Measurements from ENCODE around the gene TGM2. TPM values are rescaled to one million over a fixed set of nuclear protein-coding genes. Genes with fewer than 3 reads are reported as not detected.

The TGM2 gene
- total and polyA plus RNA-seq, 7 donors = 6.5 to 104 (median 20.7) TPM

DNA sequence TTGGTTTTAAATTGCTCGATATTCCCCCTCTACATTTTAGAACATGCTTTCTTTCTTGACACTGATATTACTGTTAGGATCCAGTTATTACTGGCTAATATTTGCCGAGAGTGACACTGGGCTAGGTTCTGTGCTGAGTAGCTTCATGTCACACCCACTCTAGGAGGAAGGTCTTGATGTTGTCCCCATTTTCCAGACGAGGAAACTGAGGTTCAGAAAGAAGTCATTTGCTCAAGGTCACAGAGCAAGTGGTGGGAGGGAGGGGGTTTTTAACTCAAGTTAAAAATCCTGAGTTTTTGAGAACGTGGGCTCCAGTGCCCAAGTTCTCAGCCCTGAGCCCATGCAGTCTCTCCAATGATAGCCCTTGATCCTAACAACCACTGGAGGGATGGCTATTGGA, 18.9 kb downstream of the TGM2 start:
- DNase-seq = no peak
- Histone ChIP-seq H3K27ac (no peak overlapping the region), H3K9me3 (no peaks in the 10 kb centered on the region), H3K36me3 (peaks cover 0 to 56% (median 28%) of the 10 kb centered on the region in 4 donors), H3K4me1 (peaks cover 0 to 30% (median 24%) of the 10 kb centered on the region in 4 donors), H3K27me3 (no peaks in the 10 kb centered on the region), H3K4me3 (no peak overlapping the region)
- 77 to 87% methylated on average over 4 of the region's 4 CpGs for WGBS, 2 donors
- intact Hi-C loops (cut with DNase I) = no loop called here
- TF ChIP-seq EP300 (IDR thresholded peaks at IDR 0.05) = no peak
- TF ChIP-seq POLR2AphosphoS5 (IDR thresholded peaks at IDR 0.05) = no peak
- TF ChIP-seq, protein P1, sequence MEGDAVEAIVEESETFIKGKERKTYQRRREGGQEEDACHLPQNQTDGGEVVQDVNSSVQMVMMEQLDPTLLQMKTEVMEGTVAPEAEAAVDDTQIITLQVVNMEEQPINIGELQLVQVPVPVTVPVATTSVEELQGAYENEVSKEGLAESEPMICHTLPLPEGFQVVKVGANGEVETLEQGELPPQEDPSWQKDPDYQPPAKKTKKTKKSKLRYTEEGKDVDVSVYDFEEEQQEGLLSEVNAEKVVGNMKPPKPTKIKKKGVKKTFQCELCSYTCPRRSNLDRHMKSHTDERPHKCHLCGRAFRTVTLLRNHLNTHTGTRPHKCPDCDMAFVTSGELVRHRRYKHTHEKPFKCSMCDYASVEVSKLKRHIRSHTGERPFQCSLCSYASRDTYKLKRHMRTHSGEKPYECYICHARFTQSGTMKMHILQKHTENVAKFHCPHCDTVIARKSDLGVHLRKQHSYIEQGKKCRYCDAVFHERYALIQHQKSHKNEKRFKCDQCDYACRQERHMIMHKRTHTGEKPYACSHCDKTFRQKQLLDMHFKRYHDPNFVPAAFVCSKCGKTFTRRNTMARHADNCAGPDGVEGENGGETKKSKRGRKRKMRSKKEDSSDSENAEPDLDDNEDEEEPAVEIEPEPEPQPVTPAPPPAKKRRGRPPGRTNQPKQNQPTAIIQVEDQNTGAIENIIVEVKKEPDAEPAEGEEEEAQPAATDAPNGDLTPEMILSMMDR (IDR thresholded peaks at IDR 0.05) = no peak
- TF ChIP-seq POLR2A (IDR thresholded peaks at IDR 0.05) = no peak

DNA sequence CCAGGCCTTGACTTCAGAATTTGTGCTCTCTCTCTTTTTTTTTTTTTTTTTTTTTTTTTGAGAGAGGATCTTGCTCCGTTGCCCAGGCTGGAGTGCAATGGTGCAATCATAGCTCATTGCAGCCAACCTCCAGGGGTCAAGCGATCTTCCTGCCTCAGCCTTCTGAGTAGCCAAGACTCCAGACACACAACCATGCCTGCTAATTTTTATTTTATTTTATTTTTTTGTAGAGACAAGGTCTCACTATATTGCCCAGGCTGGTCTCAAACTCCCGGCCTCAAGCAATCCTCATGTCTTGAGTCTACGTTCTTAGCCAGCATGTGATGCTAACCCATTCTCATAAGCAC, 19.4 kb downstream of the TGM2 start:
- 91 to 94% methylated on average over 4 of the region's 4 CpGs for WGBS, 2 donors
- no peak for TF ChIP-seq POLR2A (IDR thresholded peaks at IDR 0.05)
- TF ChIP-seq, protein P1 (IDR thresholded peaks at IDR 0.05) = no peak
- no peak overlapping the region for H3K4me3 ChIP-seq
- H3K27ac ChIP-seq = peak overlapping the region in 1 of 4 donors; percentile 65
- no peaks in the 10 kb centered on the region for H3K9me3 ChIP-seq
- H3K36me3 ChIP-seq = peaks cover 0 to 59% (median 25%) of the 10 kb centered on the region in 4 donors
- no peaks in the 10 kb centered on the region for H3K27me3 ChIP-seq
- intact Hi-C loops (cut with DNase I) = no loop called here
- no peak for DNase-seq
- peaks cover 0 to 29% (median 24%) of the 10 kb centered on the region in 4 donors for H3K4me1 ChIP-seq

DNA sequence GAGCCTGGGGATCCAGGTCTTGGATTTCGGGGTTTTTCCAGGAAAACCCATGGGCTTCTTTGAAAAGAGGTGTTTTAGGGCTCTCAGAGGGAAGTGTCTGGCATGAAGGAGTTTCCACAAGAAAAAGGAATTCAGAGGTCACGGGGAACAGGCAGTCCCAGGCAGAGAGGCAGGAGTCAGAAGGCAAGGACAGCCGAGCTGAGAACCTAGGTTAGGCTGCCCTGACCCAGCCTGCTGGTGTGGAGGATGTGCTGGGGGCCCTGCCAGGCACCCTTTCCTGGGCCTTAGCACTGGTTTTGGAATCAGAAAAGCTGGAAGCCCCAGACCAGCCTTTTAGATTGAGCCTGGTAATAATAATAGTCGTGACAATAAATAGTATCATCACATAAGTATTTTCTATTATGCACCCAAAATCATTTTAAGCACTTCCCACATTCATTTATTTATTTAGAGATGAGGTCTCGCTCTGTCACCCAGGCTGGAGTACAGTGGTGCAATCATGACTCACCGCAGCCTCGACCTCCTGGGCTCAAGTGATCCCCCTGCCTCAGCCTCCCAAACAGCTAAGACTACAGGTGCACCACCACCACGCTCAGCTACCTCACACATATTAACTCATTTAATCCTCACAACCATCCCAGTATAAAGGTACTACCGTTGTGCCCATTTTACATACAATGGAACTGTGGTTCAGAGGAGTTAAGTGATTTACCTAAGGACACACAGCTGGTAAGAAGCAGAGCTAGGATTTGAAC, 19.9 kb downstream of the TGM2 start:
- DNase-seq = no peak

DNA sequence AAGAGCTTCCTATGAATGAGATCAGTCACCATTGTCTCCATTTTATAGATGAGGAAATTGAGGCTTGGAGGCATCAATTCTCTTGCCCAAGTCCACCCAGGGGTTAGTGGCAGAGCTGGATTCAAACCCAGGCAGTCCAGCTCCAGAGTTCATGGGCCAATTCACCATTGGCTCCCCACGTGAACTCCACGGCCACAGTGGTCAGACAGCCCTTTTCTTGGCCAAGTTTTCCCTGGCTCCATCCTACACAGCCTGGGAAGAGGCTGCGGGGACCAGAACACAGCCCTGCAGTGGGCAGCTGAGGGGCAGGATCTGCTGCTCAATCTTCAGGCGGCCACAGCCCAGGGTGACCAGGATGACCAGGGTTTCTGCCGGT, 20.5 kb downstream of the TGM2 start:
- WGBS, 2 donors = 74 to 91% methylated on average over 5 of the region's 5 CpGs
- Histone ChIP-seq H3K27me3 (no peaks in the 10 kb centered on the region), H3K9me3 (no peaks in the 10 kb centered on the region), H3K4me1 (peaks cover 0 to 29% (median 24%) of the 10 kb centered on the region in 4 donors), H3K36me3 (peaks cover 0 to 57% (median 19%) of the 10 kb centered on the region in 4 donors), H3K4me3 (no peak overlapping the region), H3K27ac (peak overlapping the region; percentile 50 to 79 (median 62))
- no peak for DNase-seq
- intact Hi-C loops (cut with DNase I) = no loop called here
- no peak for TF ChIP-seq POLR2AphosphoS5 (IDR thresholded peaks at IDR 0.05)
- no peak for TF ChIP-seq POLR2A (IDR thresholded peaks at IDR 0.05)
- TF ChIP-seq, protein P1 (IDR thresholded peaks at IDR 0.05) = no peak
- TF ChIP-seq EP300 (IDR thresholded peaks at IDR 0.05) = no peak

More for the DNA sequence above, 19.9 kb downstream of the TGM2 start:
- intact Hi-C loops (cut with DNase I) = no loop called here
- Histone ChIP-seq H3K4me3 (no peak overlapping the region), H3K36me3 (peaks cover 0 to 57% (median 21%) of the 10 kb centered on the region in 4 donors), H3K27ac (peak overlapping the region; percentile 50 to 79 (median 62)), H3K27me3 (no peaks in the 10 kb centered on the region), H3K9me3 (no peaks in the 10 kb centered on the region), H3K4me1 (peaks cover 0 to 29% (median 24%) of the 10 kb centered on the region in 4 donors)
- TF ChIP-seq EP300 (IDR thresholded peaks at IDR 0.05) (no peak), POLR2AphosphoS5 (IDR thresholded peaks at IDR 0.05) (no peak), POLR2A (IDR thresholded peaks at IDR 0.05) (no peak)
- TF ChIP-seq, protein P1 (IDR thresholded peaks at IDR 0.05) = no peak
- 74 to 85% methylated on average over 9 of the region's 9 CpGs for WGBS, 2 donors
